SK-N-SH (cell line): ENCODE results near the gene FAM162A. TPM values are rescaled to one million over a fixed set of nuclear protein-coding genes. Genes with fewer than 3 reads are reported as not detected.

ENCODE experiments used
- CTCF ChIA-PET: fragments of 300-600, 350-600 bp; formaldehyde crosslinking; extraction: SDS; loops from one replicate; lab custom pipeline; 2021; lab: Yijun Ruan, JAX
- POLR2A ChIA-PET: fragments of 350-600 bp; sonication (Branson Sonifier 250); formaldehyde crosslinking; extraction: SDS; loops from one replicate; lab custom pipeline; 2020; ENCODE audit warnings: antibody characterized with exemption, inconsistent platforms; lab: Yijun Ruan, JAX
- DNase-seq: peaks from one replicate; pipeline ENCODE4 v3.0.0; 2012
- H2AFZ ChIP-seq: fragments of 200-600 bp; sonication (generic); 2 replicates; pipeline ENCODE4 v1.8.1; 2016; ENCODE audit warnings: antibody characterized with exemption, mild to moderate bottlenecking, low read depth
- H3F3A ChIP-seq: fragments of 200-600 bp; sonication (generic); replicated peaks from 2 replicates; pipeline ENCODE3; 2016; ENCODE audit warnings: antibody characterized with exemption, mild to moderate bottlenecking; ENCODE audit not compliant: insufficient read depth
- H3K27ac ChIP-seq, 2 experiments: fragments of 200-500 bp in 1 of 2; fragments of 200-600 bp in 1 of 2; sonication (Bioruptor generic) in 1 of 2; sonication (generic), shearing (Covaris generic) in 1 of 2; 2 replicates each; pipeline versions ENCODE4 v1.5.1 to v1.6.1; 2014 to 2016; ENCODE audit warnings: low read depth in 2 of 2, inconsistent platforms in 1 of 2, low read length in 1 of 2, mild to moderate bottlenecking in 1 of 2, mixed read lengths in 1 of 2
- H3K27me3 ChIP-seq: fragments of 200-600 bp; sonication (generic), shearing (Covaris generic); 2 replicates; pipeline ENCODE4 v1.6.1; 2016; ENCODE audit warnings: mixed run types; ENCODE audit not compliant: insufficient read depth
- H3K36me3 ChIP-seq, 2 experiments: fragments of 200-500 bp in 1 of 2; fragments of 200-600 bp in 1 of 2; sonication (Bioruptor generic) in 1 of 2; sonication (generic) in 1 of 2; replicated peaks in 1 of 2; 2 replicates each; pipeline versions ENCODE3 to v1.5.1; 2014 to 2016; ENCODE audit warnings: low read length in 1 of 2, mild to moderate bottlenecking in 1 of 2; ENCODE audit not compliant: insufficient read depth in 2 of 2, control insufficient read depth in 1 of 2
- H3K4me1 ChIP-seq, 2 experiments: fragments of 200-500 bp in 1 of 2; fragments of 200-600 bp in 1 of 2; sonication (Bioruptor generic) in 1 of 2; sonication (generic), shearing (Covaris generic) in 1 of 2; 2 replicates each; pipeline versions ENCODE4 v1.5.1 to v1.6.1; 2014 to 2016; ENCODE audit warnings: low read depth in 1 of 2, low read length in 1 of 2, mixed run types in 1 of 2; ENCODE audit not compliant: insufficient read depth in 2 of 2, control insufficient read depth in 1 of 2
- H3K4me2 ChIP-seq: fragments of 200-600 bp; sonication (generic), shearing (Covaris generic); 2 replicates; pipeline ENCODE4 v1.6.1; 2017; ENCODE audit warnings: mixed run types
- H3K4me3 ChIP-seq, 2 experiments: fragments of 200-500 bp in 1 of 2; fragments of 200-600 bp in 1 of 2; sonication (Bioruptor generic) in 1 of 2; sonication (generic), shearing (Covaris generic) in 1 of 2; 2 replicates each; pipeline versions ENCODE4 v1.5.1 to v1.8.1; 2014 to 2016; ENCODE audit warnings: low read depth in 2 of 2, inconsistent platforms in 1 of 2, low read length in 1 of 2, mild to moderate bottlenecking in 1 of 2, mixed read lengths in 1 of 2, moderate library complexity in 1 of 2
- H3K79me2 ChIP-seq: fragments of 200-600 bp; sonication (generic); 2 replicates; pipeline ENCODE4 v1.8.1; 2017; ENCODE audit warnings: mild to moderate bottlenecking; ENCODE audit not compliant: insufficient read depth
- H3K9ac ChIP-seq: fragments of 200-600 bp; sonication (generic); 2 replicates; pipeline ENCODE4 v1.6.1; 2017; ENCODE audit warnings: mixed run types
- H3K9me2 ChIP-seq: fragments of 200-600 bp; sonication (generic); 2 replicates; pipeline ENCODE4 v1.6.1; 2017; ENCODE audit warnings: mixed run types
- H3K9me3 ChIP-seq: fragments of 200-600 bp; sonication (generic); 2 replicates; pipeline ENCODE4 v1.6.1; 2017; ENCODE audit warnings: mixed run types, mild to moderate bottlenecking, moderate library complexity
- H4K20me1 ChIP-seq: fragments of 200-600 bp; sonication (generic); 2 replicates; pipeline ENCODE4 v1.6.1; 2017; ENCODE audit warnings: mild to moderate bottlenecking, mixed run types; ENCODE audit not compliant: insufficient read depth
- EP300 ChIP-seq, 2 experiments: IDR thresholded peaks; 2 replicates each; pipeline versions ENCODE4 v1.4.0 to v1.6.1; 2012; ENCODE audit warnings: borderline replicate concordance in 1 of 2, low read depth in 1 of 2, low read length in 1 of 2
- GABPA ChIP-seq: IDR thresholded peaks from 2 replicates; pipeline ENCODE4 v1.4.0; 2012; ENCODE audit warnings: low read depth, mild to moderate bottlenecking
- NRF1 ChIP-seq: IDR thresholded peaks from 2 replicates; pipeline ENCODE4 v1.6.1; 2012; ENCODE audit warnings: low read depth, mild to moderate bottlenecking, low read length
- POLR2AphosphoS5 ChIP-seq: IDR thresholded peaks from 2 replicates; pipeline ENCODE4 v1.6.1; 2012; ENCODE audit warnings: low read depth, low read length
- RFX5 ChIP-seq: IDR thresholded peaks from 2 replicates; pipeline ENCODE4 v1.6.1; 2012; ENCODE audit warnings: mild to moderate bottlenecking, improper control_type of control experiment, low read length
- WGBS: methylation state at CpG from one replicate; pipeline ENCODE4 v1.1.6; 2017; ENCODE audit warnings: low lambda C conversion rate; 5-methylcytosine and 5-hydroxymethylcytosine counted together
- polyA plus RNA-seq, 3 experiments: library from polyadenylated mRNA; depleted of rRNA; stranded (reverse); fragments of >200 nt; gene quantifications; 2 replicates each; pipeline ENCODE4 v1.2.3, GENCODE V29; 2012
- TF ChIP-seq, protein P1 (sequence below): IDR thresholded peaks from 2 replicates; pipeline ENCODE4 v1.4.0; 2012; ENCODE audit warnings: low read depth
- TF ChIP-seq, protein P2 (sequence below): IDR thresholded peaks from 2 replicates; pipeline ENCODE4 v1.6.1; 2012; ENCODE audit warnings: mild to moderate bottlenecking, low read depth, low read length, moderate library complexity

The FAM162A gene
- polyA plus RNA-seq, 1 of the 3 experiments (the other 2 are of a cell fraction), result 35.1 TPM

DNA sequence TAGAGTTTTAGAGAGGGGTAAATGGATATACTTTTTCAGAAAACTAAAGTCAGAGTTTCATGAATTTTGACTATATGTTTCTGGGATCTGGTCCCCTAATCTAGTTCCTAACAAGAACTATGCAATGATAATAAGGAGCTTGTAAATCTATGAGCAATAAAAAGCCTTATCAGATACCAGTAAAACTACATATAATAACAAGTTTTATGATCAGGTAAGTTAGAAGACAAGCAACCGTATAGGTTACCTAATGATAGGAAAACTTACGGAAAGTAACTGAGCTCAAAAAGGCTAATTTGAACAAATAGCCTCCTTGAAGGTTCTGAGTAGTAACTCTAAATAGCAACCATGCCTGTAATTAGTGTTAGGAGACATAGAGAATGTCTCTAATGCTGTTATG lies 22.0 kb upstream of the FAM162A start:
- Histone ChIP-seq H3K27me3 (no peaks in the 10 kb centered on the region), H4K20me1 (no peaks in the 10 kb centered on the region), H3F3A (peaks cover 19% of the 10 kb centered on the region), H3K27ac (no peak overlapping the region), H3K9ac (no peak overlapping the region), H3K9me3 (no peaks in the 10 kb centered on the region), H3K9me2 (no peaks in the 10 kb centered on the region), H3K4me1 (peaks cover 6 to 7% of the 10 kb centered on the region in 2 experiments; a peak in 3 of 4 replicates), H3K4me3 (no peak overlapping the region), H2AFZ (no peak overlapping the region), H3K4me2 (no peak overlapping the region), H3K79me2 (no peaks in the 10 kb centered on the region), H3K36me3 (peaks cover 34 to 50% of the 10 kb centered on the region in 2 experiments)
- DNase-seq, result no peak
- CTCF ChIA-PET, result interaction anchor here (1.1 to 1.7 kb wide), 3 partner anchors 9 to 23 kb away, joined by 3 to 5 read pairs (median 4); partner anchors contain the start of gene FAM162A
- POLR2A ChIA-PET, result no interaction called here
- 96% methylated on average over 2 of the region's 2 CpGs for WGBS
- TF ChIP-seq RFX5, result no peak
- no peak for TF ChIP-seq NRF1

DNA sequence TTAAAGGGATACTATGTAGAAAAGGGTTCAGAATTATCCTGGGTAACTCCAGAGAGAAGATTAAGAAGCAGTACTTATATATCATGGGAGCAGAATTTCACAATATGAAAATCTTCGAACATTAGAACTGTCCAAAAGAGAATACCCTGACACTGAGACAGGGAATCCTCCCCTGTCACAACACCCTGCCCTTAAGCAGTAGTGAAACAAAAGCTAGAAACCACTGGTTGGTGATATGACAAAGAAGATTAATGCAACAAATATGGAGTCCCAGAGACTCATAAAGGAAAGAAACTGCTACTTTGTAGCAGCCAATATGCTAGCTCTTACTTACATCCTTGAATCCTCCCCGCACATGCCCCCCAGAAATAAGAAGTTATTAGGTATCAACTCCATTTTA lies 19.5 kb upstream of the FAM162A start:
- TF ChIP-seq, protein P1, sequence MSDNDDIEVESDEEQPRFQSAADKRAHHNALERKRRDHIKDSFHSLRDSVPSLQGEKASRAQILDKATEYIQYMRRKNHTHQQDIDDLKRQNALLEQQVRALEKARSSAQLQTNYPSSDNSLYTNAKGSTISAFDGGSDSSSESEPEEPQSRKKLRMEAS, result no peak
- TF ChIP-seq EP300 (IDR thresholded peaks at IDR 0.05; ENCODE audit: borderline replicate concordance in 1 of 2, low read depth in 1 of 2, low read length in 1 of 2) (no peak), GABPA (no peak), POLR2AphosphoS5 (no peak)
- TF ChIP-seq, protein P2, sequence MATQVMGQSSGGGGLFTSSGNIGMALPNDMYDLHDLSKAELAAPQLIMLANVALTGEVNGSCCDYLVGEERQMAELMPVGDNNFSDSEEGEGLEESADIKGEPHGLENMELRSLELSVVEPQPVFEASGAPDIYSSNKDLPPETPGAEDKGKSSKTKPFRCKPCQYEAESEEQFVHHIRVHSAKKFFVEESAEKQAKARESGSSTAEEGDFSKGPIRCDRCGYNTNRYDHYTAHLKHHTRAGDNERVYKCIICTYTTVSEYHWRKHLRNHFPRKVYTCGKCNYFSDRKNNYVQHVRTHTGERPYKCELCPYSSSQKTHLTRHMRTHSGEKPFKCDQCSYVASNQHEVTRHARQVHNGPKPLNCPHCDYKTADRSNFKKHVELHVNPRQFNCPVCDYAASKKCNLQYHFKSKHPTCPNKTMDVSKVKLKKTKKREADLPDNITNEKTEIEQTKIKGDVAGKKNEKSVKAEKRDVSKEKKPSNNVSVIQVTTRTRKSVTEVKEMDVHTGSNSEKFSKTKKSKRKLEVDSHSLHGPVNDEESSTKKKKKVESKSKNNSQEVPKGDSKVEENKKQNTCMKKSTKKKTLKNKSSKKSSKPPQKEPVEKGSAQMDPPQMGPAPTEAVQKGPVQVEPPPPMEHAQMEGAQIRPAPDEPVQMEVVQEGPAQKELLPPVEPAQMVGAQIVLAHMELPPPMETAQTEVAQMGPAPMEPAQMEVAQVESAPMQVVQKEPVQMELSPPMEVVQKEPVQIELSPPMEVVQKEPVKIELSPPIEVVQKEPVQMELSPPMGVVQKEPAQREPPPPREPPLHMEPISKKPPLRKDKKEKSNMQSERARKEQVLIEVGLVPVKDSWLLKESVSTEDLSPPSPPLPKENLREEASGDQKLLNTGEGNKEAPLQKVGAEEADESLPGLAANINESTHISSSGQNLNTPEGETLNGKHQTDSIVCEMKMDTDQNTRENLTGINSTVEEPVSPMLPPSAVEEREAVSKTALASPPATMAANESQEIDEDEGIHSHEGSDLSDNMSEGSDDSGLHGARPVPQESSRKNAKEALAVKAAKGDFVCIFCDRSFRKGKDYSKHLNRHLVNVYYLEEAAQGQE, result no peak
- H3K4me2 ChIP-seq, result no peak overlapping the region
- WGBS, result 96% methylated on average over 2 of the region's 2 CpGs
- ChIA-PET CTCF (interaction anchor here (1.7 kb wide), 1 partner anchor 11 kb away, joined by 3 read pairs; no protein-coding TSS in a partner anchor), POLR2A (no interaction called here)
- H3K9me2 ChIP-seq, result no peaks in the 10 kb centered on the region
- no peaks in the 10 kb centered on the region for H3K79me2 ChIP-seq
- no peaks in the 10 kb centered on the region for H3K27me3 ChIP-seq
- H3K4me3 ChIP-seq, result no peak overlapping the region
- H3K9me3 ChIP-seq, result no peaks in the 10 kb centered on the region
- no peaks in the 10 kb centered on the region for H4K20me1 ChIP-seq
- H3K9ac ChIP-seq, result no peak overlapping the region
- H2AFZ ChIP-seq, result no peak overlapping the region
- H3K4me1 ChIP-seq, result no peaks in the 10 kb centered on the region
- DNase-seq, result no peak
- peaks cover 37 to 66% of the 10 kb centered on the region in 2 experiments for H3K36me3 ChIP-seq
- H3K27ac ChIP-seq, result no peak overlapping the region
- H3F3A ChIP-seq, result peaks cover 7% of the 10 kb centered on the region
